Stimulated activated naive CD8-positive, alpha-beta T cell treated with anti-CD3 and anti-CD28 coated beads, Interleukin-15, amount 100 ng/mL, for 72 hours (primary cell): ENCODE measurements around the gene ATF7IP.

Experiments
- ATAC-seq: fragments of 150-1000 bp; cut with Tn5 transposase; 2 replicates; pipeline ENCODE4 v1.10.0; 2021; ENCODE audit warnings: mild to moderate bottlenecking, moderate library complexity
- DNase-seq, 2 donors: peaks; one replicate each; pipeline ENCODE4 v3.0.0; 2021 to 2022
- H3K27ac Mint-ChIP-seq, 2 donors: one replicate each; pipeline ENCODE4 v1.8.0; 2022; ENCODE audit warnings: mild to moderate bottlenecking in 2 of 2, mixed read lengths in 2 of 2, moderate library complexity in 2 of 2
- H3K27me3 Mint-ChIP-seq: one replicate; pipeline ENCODE4 v1.8.0; 2022; ENCODE audit warnings: mixed read lengths
- H3K4me1 Mint-ChIP-seq: one replicate; pipeline ENCODE4 v1.8.0; 2022; ENCODE audit warnings: mild to moderate bottlenecking, mixed read lengths
- H3K4me3 Mint-ChIP-seq, 2 donors: one replicate each; pipeline ENCODE4 v1.8.0; 2022; ENCODE audit warnings: mild to moderate bottlenecking in 2 of 2, mixed read lengths in 2 of 2, moderate library complexity in 1 of 2
- H3K9me3 Mint-ChIP-seq, 2 donors: one replicate each; pipeline ENCODE4 v1.8.0; 2022; ENCODE audit warnings: mixed read lengths in 2 of 2

ATF7IP gene

GRCh38 chr12:14540801-14541462, 175.4 kb downstream of the ATF7IP start:
- H3K9me3 Mint-ChIP-seq = no peaks in the 10 kb centered on the region
- H3K4me3 Mint-ChIP-seq = no peak overlapping the region
- no peak overlapping the region for H3K27ac Mint-ChIP-seq
- ATAC-seq = no peak
- no peaks in the 10 kb centered on the region for H3K4me1 Mint-ChIP-seq
- H3K27me3 Mint-ChIP-seq = no peaks in the 10 kb centered on the region
- no peak for DNase-seq

DNA sequence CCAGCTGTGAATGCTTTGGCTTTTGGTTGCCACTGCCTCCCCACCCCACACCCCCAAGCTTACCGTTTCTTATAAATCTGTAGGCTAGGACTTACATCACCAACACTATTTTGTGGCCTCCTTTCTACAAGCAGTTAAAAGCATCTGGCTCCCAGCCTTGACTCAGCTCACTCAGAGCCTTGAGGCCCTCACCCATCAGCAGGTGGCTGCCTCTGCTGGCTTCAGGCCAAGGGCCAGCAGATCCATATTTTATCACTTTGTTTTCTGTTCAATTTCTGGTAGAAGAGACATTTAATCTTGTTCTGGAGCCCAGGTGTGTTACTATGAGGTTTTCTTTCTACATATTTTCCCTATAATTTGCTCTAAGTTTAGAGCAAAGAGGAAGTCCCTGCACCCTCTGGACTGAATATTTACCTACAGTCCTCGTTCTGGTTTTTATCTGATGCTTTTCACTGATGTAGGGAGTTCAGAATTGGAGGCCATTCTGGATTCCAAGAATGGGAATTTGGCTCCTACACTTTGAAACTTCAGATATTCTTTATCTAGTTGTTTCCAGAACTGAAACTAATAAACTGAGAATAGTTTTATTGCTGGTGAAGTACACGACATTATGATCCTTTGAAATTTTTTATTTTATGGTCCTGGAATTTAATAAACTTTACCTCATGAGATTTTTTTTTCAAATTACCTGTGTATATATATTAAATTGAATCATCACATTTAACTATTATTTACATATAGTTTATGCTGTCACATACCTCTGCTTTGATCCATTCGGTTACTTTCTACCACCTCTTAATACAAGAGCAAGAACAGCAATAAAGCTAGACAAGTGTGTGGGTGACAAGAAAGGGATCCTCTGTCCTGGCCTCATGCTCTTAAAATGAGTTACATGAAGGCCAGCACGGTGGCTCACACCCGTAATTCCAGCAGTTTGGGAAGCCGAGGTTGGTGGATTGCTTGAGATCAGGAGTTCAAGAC, 180.0 kb downstream of the ATF7IP start:
- H3K27me3 Mint-ChIP-seq = peaks cover 8% of the 10 kb centered on the region
- no peak for ATAC-seq
- H3K27ac Mint-ChIP-seq = no peak overlapping the region
- no peak for DNase-seq
- H3K9me3 Mint-ChIP-seq = no peaks in the 10 kb centered on the region
- no peaks in the 10 kb centered on the region for H3K4me1 Mint-ChIP-seq
- no peak overlapping the region for H3K4me3 Mint-ChIP-seq

GRCh38 chr12:14547571-14547970, 182.1 kb downstream of the ATF7IP start:
- ATAC-seq (no peak), DNase-seq (no peak)
- H3K9me3 Mint-ChIP-seq = no peaks in the 10 kb centered on the region
- H3K27ac Mint-ChIP-seq = no peak overlapping the region
- no peak overlapping the region for H3K4me3 Mint-ChIP-seq
- H3K4me1 Mint-ChIP-seq = no peaks in the 10 kb centered on the region
- peaks cover 8% of the 10 kb centered on the region for H3K27me3 Mint-ChIP-seq

DNA sequence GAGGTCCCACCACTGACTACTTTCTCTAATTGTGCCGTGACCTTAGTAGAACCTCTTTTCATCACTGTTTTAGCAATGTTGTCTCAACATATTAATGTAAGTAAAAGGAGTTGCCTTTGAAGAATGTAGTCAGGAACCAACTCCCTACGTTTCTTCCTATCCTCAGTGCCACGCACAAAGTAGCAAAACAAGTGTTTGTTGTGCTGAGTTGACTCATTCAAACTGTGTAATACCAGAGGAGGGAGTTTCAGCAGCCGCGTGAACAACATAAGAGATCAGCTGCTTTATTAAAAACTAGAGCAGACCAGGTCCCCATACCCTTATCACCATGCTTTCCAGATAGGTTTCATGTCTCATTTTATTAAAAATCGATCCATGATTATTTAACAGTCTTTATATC, 183.1 kb downstream of the ATF7IP start:
- H3K4me3 Mint-ChIP-seq = no peak overlapping the region
- no peak for ATAC-seq
- DNase-seq = no peak
- no peaks in the 10 kb centered on the region for H3K4me1 Mint-ChIP-seq
- peaks cover 8% of the 10 kb centered on the region for H3K27me3 Mint-ChIP-seq
- no peak overlapping the region for H3K27ac Mint-ChIP-seq
- H3K9me3 Mint-ChIP-seq = no peaks in the 10 kb centered on the region
